ENCODE data around the gene C6orf15. TPM values are rescaled to one million over a fixed set of nuclear protein-coding genes. Genes with fewer than 3 reads are reported as not detected.

Gene C6orf15
- polyA plus RNA-seq, 2 of the 4 experiments (the other 2 are of a cell fraction) = not detected

DNA sequence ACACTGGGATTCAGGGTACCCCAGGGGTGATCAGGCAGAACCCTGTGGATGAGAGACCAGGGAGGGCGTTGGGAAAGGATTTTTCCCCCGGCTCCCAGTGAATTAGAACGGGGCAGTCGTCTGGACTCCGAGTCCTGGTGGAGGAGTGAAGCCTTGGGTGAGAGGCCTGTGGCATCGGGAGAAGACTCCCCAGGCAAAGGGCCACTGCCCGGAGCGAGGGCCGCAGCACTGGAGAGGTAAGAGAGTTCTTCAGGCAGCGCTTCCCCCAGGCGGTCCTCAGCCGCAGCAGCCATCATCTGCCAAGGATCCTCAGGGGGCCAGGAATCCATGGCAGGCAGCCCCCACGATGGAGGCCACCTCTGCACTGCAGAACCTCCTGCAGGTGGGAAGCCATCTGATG is 663 bp downstream of the C6orf15 start:
- ChIA-PET CTCF (interaction anchor here (0.7 to 2.4 kb wide), 6 partner anchors 10 to 196 kb away, joined by 3 to 8 read pairs (median 4); no protein-coding TSS in a partner anchor), POLR2A (no interaction called here)
- H3K4me2 ChIP-seq = no peak overlapping the region
- no peaks in the 10 kb centered on the region for H3K9me3 ChIP-seq
- no peak overlapping the region for H3K27ac ChIP-seq
- ATAC-seq = no peak
- peaks cover 16% of the 10 kb centered on the region for H3K4me1 ChIP-seq
- no peak for TF ChIP-seq NR3C1 (IDR thresholded peaks at IDR 0.05)
- TF ChIP-seq, protein P1, sequence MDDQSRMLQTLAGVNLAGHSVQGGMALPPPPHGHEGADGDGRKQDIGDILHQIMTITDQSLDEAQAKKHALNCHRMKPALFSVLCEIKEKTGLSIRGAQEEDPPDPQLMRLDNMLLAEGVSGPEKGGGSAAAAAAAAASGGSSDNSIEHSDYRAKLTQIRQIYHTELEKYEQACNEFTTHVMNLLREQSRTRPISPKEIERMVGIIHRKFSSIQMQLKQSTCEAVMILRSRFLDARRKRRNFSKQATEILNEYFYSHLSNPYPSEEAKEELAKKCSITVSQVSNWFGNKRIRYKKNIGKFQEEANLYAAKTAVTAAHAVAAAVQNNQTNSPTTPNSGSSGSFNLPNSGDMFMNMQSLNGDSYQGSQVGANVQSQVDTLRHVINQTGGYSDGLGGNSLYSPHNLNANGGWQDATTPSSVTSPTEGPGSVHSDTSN (IDR thresholded peaks at IDR 0.05) = no peak
- no peak for TF ChIP-seq CBX2 (IDR thresholded peaks at IDR 0.05; ENCODE audit: borderline replicate concordance, low read depth)
- TF ChIP-seq EHMT2 (IDR thresholded peaks at IDR 0.05; ENCODE audit: low read depth) = no peak
- TF ChIP-seq KDM1A (IDR thresholded peaks at IDR 0.05; ENCODE audit: low read depth) = no peak
- no peak for TF ChIP-seq ESRRA (IDR thresholded peaks at IDR 0.05; ENCODE audit: borderline replicate concordance, low read length)
- TF ChIP-seq, protein P2, sequence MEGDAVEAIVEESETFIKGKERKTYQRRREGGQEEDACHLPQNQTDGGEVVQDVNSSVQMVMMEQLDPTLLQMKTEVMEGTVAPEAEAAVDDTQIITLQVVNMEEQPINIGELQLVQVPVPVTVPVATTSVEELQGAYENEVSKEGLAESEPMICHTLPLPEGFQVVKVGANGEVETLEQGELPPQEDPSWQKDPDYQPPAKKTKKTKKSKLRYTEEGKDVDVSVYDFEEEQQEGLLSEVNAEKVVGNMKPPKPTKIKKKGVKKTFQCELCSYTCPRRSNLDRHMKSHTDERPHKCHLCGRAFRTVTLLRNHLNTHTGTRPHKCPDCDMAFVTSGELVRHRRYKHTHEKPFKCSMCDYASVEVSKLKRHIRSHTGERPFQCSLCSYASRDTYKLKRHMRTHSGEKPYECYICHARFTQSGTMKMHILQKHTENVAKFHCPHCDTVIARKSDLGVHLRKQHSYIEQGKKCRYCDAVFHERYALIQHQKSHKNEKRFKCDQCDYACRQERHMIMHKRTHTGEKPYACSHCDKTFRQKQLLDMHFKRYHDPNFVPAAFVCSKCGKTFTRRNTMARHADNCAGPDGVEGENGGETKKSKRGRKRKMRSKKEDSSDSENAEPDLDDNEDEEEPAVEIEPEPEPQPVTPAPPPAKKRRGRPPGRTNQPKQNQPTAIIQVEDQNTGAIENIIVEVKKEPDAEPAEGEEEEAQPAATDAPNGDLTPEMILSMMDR (IDR thresholded peaks at IDR 0.05) = no peak
- no peak for TF ChIP-seq SREBF2 (IDR thresholded peaks at IDR 0.05)
- no peak for TF ChIP-seq HOXB13 (CRISPR knock-in tag; IDR thresholded peaks at IDR 0.05; ENCODE audit: low read depth)
- TF ChIP-seq CEBPB (IDR thresholded peaks at IDR 0.05) = no peak
- TF ChIP-seq HOXB5 (CRISPR knock-in tag; IDR thresholded peaks at IDR 0.05) = no peak
- no peak for TF ChIP-seq MYC (IDR thresholded peaks at IDR 0.05; ENCODE audit: borderline replicate concordance, low read length)
- no peak for TF ChIP-seq CHD2 (IDR thresholded peaks at IDR 0.05; ENCODE audit: low read length, partially characterized antibody)
- TF ChIP-seq PHF8 (IDR thresholded peaks at IDR 0.05; ENCODE audit: borderline replicate concordance, low read depth) = no peak
- TF ChIP-seq, protein P3, sequence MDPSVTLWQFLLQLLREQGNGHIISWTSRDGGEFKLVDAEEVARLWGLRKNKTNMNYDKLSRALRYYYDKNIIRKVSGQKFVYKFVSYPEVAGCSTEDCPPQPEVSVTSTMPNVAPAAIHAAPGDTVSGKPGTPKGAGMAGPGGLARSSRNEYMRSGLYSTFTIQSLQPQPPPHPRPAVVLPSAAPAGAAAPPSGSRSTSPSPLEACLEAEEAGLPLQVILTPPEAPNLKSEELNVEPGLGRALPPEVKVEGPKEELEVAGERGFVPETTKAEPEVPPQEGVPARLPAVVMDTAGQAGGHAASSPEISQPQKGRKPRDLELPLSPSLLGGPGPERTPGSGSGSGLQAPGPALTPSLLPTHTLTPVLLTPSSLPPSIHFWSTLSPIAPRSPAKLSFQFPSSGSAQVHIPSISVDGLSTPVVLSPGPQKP (IDR thresholded peaks at IDR 0.05; ENCODE audit: low read depth, low read length) = no peak
- no peak for TF ChIP-seq RAD21 (conservative IDR thresholded peaks at IDR 0.05 in 1 of 2, IDR thresholded peaks at IDR 0.05 in 1 of 2)
- TF ChIP-seq TP53 (CRISPR knock-in tag; IDR thresholded peaks at IDR 0.05) = no peak
- WGBS (ENCODE audit: missing lambda C conversion rate) = 89% methylated on average over 7 of the region's 13 CpGs
- DNase-seq (ENCODE audit: low read depth in 1 of 2, low spot score in 1 of 2) = no peak
- FAIRE-seq = no peak
- H3K4me3 ChIP-seq = no peak overlapping the region

DNA sequence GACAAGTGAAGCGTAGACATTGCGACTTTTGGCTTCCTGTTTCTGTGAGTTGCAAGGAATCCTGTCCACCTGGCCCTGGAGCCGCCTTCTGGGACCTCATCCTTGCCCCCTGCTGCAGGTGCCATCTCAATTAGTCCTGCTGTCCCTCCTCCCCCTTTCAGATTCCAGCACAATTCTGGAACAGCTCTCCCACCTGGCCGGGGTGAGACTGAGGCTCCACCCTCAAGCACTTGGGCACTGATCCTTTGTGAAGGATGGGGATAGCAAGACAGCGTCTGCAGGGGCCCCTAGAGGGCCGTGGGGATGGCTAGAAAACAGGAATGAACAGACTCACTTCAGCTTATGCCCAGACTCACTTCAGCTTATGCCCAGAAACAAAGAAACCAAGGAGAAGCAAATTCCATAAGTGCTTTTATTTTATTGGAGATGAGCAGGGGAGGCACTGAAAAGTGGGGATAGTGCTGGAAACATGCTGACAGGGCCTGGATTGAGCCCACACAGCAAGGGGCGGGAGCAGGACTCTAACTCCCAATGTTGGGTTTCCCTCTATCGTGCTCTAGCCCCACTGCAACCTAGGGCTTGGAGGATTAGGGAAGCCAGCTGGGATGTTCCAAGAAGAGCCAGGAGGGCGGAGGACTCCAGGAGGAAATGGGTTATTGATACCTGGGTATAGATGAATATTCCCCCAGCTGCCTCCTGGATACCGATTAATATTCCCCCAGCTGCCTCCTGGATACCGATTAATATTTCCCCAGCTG is 1.4 kb downstream of the C6orf15 start:
- H3K4me2 ChIP-seq = no peak overlapping the region
- WGBS (ENCODE audit: missing lambda C conversion rate) = 80% methylated on average over 10 of the region's 11 CpGs
- POLR2A ChIA-PET = no interaction called here
- ATAC-seq = no peak
- H3K9me3 ChIP-seq = no peaks in the 10 kb centered on the region
- H3K4me1 ChIP-seq = peaks cover 16% of the 10 kb centered on the region
- TF ChIP-seq POLR2A (IDR thresholded peaks at IDR 0.05; ENCODE audit: low read length) = no peak
- TF ChIP-seq, protein P1 (IDR thresholded peaks at IDR 0.05) = no peak
- TF ChIP-seq GATA3 (IDR thresholded peaks at IDR 0.05; ENCODE audit: borderline replicate concordance) = no peak
- no peak for TF ChIP-seq TFCP2L1 (CRISPR knock-in tag; IDR thresholded peaks at IDR 0.05)
- no peak for TF ChIP-seq CHD4 (IDR thresholded peaks at IDR 0.05; ENCODE audit: borderline replicate concordance)
- TF ChIP-seq, protein P4, sequence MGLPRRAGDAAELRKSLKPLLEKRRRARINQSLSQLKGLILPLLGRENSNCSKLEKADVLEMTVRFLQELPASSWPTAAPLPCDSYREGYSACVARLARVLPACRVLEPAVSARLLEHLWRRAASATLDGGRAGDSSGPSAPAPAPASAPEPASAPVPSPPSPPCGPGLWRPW (IDR thresholded peaks at IDR 0.05) = no peak
- TF ChIP-seq EHMT2 (IDR thresholded peaks at IDR 0.05; ENCODE audit: low read depth) = no peak
- TF ChIP-seq BHLHE40 (IDR thresholded peaks at IDR 0.05; ENCODE audit: low read depth, low read length) = no peak
- no peak for TF ChIP-seq EP300 (IDR thresholded peaks at IDR 0.05)
- TF ChIP-seq RAD21 (conservative IDR thresholded peaks at IDR 0.05 in 1 of 2, IDR thresholded peaks at IDR 0.05 in 1 of 2) = no peak
- no peak for TF ChIP-seq FOSL2 (IDR thresholded peaks at IDR 0.05)
- no peak for TF ChIP-seq FOSL2 (CRISPR knock-in tag; IDR thresholded peaks at IDR 0.05)
- TF ChIP-seq TP53 (CRISPR knock-in tag; IDR thresholded peaks at IDR 0.05) = no peak
- TF ChIP-seq NR3C1 (IDR thresholded peaks at IDR 0.05) = no peak
- TF ChIP-seq ZC3H11A (IDR thresholded peaks at IDR 0.05) = no peak
- TF ChIP-seq, protein P3 (IDR thresholded peaks at IDR 0.05; ENCODE audit: low read depth, low read length) = no peak
- TF ChIP-seq RNF2 (IDR thresholded peaks at IDR 0.05; ENCODE audit: borderline replicate concordance, low read depth) = no peak
- TF ChIP-seq HOXB5 (CRISPR knock-in tag; IDR thresholded peaks at IDR 0.05) = no peak
- FAIRE-seq = no peak
- no peak overlapping the region for H3K27ac ChIP-seq
- CTCF ChIA-PET = interaction anchor here (1.0 to 2.4 kb wide), 6 partner anchors 11 to 196 kb away, joined by 3 to 8 read pairs (median 4); no protein-coding TSS in a partner anchor
- H3K4me3 ChIP-seq = no peak overlapping the region
- no peak for DNase-seq (ENCODE audit: low read depth in 1 of 2, low spot score in 1 of 2)
